ENCODE data around the gene MB. TPM values are rescaled to one million over a fixed set of nuclear protein-coding genes. Genes with fewer than 3 reads are reported as not detected.
"Not testable (repeated sequence)": the region's sequence is repeated elsewhere in the genome, so short reads cannot be mapped to it uniquely, and the experiment has no call there.

The MB gene
- polyA plus RNA-seq, 3 donors, result not detected

- no peak overlapping the region for H3K4me2 ChIP-seq (replicated peaks; ENCODE audit: extremely low read depth, low read length, poor library complexity, severe bottlenecking)
- H3K79me2 ChIP-seq (ENCODE audit: insufficient read depth, low read length), result no peaks in the 10 kb centered on the region
- TF ChIP-seq, protein P1, sequence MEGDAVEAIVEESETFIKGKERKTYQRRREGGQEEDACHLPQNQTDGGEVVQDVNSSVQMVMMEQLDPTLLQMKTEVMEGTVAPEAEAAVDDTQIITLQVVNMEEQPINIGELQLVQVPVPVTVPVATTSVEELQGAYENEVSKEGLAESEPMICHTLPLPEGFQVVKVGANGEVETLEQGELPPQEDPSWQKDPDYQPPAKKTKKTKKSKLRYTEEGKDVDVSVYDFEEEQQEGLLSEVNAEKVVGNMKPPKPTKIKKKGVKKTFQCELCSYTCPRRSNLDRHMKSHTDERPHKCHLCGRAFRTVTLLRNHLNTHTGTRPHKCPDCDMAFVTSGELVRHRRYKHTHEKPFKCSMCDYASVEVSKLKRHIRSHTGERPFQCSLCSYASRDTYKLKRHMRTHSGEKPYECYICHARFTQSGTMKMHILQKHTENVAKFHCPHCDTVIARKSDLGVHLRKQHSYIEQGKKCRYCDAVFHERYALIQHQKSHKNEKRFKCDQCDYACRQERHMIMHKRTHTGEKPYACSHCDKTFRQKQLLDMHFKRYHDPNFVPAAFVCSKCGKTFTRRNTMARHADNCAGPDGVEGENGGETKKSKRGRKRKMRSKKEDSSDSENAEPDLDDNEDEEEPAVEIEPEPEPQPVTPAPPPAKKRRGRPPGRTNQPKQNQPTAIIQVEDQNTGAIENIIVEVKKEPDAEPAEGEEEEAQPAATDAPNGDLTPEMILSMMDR (IDR thresholded peaks at IDR 0.05), result no peak
- no peak overlapping the region for H3K9ac ChIP-seq (ENCODE audit: insufficient read depth, low read length, poor library complexity, severe bottlenecking)
- Mint-ChIP-seq H3K4me3 (peak overlapping the region in 1 of 2 donors; percentile 22), H3K36me3 (no peaks in the 10 kb centered on the region), H3K27ac (no peak overlapping the region), H3K27me3 (ENCODE audit: low read depth in 3 of 3) (peaks cover 11 to 27% (median 25%) of the 10 kb centered on the region in 3 donors), H3K4me1 (peaks cover 18% of the 10 kb centered on the region), H3K9me3 (peaks cover 0 to 6% (median 0%) of the 10 kb centered on the region in 7 donors)
- no peaks in the 10 kb centered on the region for H4K20me1 ChIP-seq (ENCODE audit: insufficient read depth, low read length)
- H2AFZ ChIP-seq (ENCODE audit: insufficient read depth, low read depth, low read length, poor library complexity, severe bottlenecking), result no peak overlapping the region
- H3K4me1 ChIP-seq (ENCODE audit: control insufficient read depth in 1 of 2, insufficient read depth in 2 of 2, low read length in 2 of 2), result peaks cover 12 to 14% of the 10 kb centered on the region in 2 donors
- 87% methylated on average over 5 of the region's 6 CpGs for WGBS (ENCODE audit: insufficient coverage)
- intact Hi-C loops (cut with micrococcal nuclease), result loop anchor here (5.0 to 10.0 kb wide), 5 partner anchors 42 to 498 kb away; no protein-coding TSS in a partner anchor
- H3K27me3 ChIP-seq (ENCODE audit: control insufficient read depth in 2 of 2, insufficient read depth in 2 of 2, low read length in 2 of 2), result peaks cover 0 to 16% of the 10 kb centered on the region in 2 donors
- DNase-seq, result no peak
- no peak overlapping the region for H3K27ac ChIP-seq (ENCODE audit: low read depth in 1 of 2, low read length in 2 of 2)
- no peaks in the 10 kb centered on the region for H3K36me3 ChIP-seq (replicated peaks in 1 of 2; ENCODE audit: control insufficient read depth in 1 of 2, insufficient read depth in 2 of 2, low read length in 2 of 2)
- H3K9me3 ChIP-seq (replicated peaks in 1 of 2; ENCODE audit: control insufficient read depth in 1 of 2, insufficient read depth in 1 of 2, low read length in 2 of 2), result peaks cover 0 to 4% of the 10 kb centered on the region in 2 donors
- H3K4me3 ChIP-seq (replicated peaks in 1 of 3; ENCODE audit: low read depth in 2 of 3, low read length in 3 of 3), result no peak overlapping the region
Observed at GRCh38 chr22:35624547-35624946, 7.4 kb upstream of the MB start.

DNA sequence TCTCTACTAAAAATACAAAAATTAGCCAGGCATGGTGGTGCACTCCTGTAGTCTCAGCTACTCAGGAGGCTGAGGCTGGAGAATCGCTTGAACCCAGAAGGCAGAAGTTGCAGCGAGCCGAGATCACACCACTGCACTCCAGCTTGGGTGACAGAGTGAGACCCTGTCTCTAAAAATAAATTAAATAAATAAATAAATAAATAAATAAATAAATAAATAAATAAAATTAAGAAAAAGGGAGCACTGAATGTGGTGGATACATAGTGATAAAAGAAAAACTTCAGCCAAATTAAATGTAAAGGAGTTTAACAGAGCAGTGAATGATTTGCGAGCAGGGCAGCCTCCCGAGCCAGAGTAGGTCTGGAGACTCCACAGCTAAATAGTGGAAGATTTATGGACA lies 6.8 kb upstream of the MB start:
- H2AFZ ChIP-seq (ENCODE audit: insufficient read depth, low read depth, low read length, poor library complexity, severe bottlenecking); H3K4me3 ChIP-seq (replicated peaks in 1 of 3; ENCODE audit: low read depth in 2 of 3, low read length in 3 of 3); H3K9me3 Mint-ChIP-seq; H3K4me2 ChIP-seq (replicated peaks; ENCODE audit: extremely low read depth, low read length, poor library complexity, severe bottlenecking); H3K9ac ChIP-seq (ENCODE audit: insufficient read depth, low read length, poor library complexity, severe bottlenecking); H3K9me3 ChIP-seq (replicated peaks in 1 of 2; ENCODE audit: control insufficient read depth in 1 of 2, insufficient read depth in 1 of 2, low read length in 2 of 2); H3K79me2 ChIP-seq (ENCODE audit: insufficient read depth, low read length); DNase-seq; H3K27ac ChIP-seq (ENCODE audit: low read depth in 1 of 2, low read length in 2 of 2); H4K20me1 ChIP-seq (ENCODE audit: insufficient read depth, low read length); H3K36me3 Mint-ChIP-seq; H3K27ac Mint-ChIP-seq; H3K36me3 ChIP-seq (replicated peaks in 1 of 2; ENCODE audit: control insufficient read depth in 1 of 2, insufficient read depth in 2 of 2, low read length in 2 of 2): not testable (repeated sequence)
- 94% methylated on average over 2 of the region's 5 CpGs for WGBS (ENCODE audit: insufficient coverage)
- H3K4me1 ChIP-seq (ENCODE audit: control insufficient read depth in 1 of 2, insufficient read depth in 2 of 2, low read length in 2 of 2), result peaks cover 10 to 11% of the 10 kb centered on the region in 2 donors
- Mint-ChIP-seq H3K4me3 (peak overlapping the region in 1 of 2 donors; percentile 37), H3K4me1 (peaks cover 14% of the 10 kb centered on the region), H3K27me3 (ENCODE audit: low read depth in 3 of 3) (peaks cover 11 to 25% (median 23%) of the 10 kb centered on the region in 3 donors)
- peaks cover 0 to 16% of the 10 kb centered on the region in 2 donors for H3K27me3 ChIP-seq (ENCODE audit: control insufficient read depth in 2 of 2, insufficient read depth in 2 of 2, low read length in 2 of 2)
- intact Hi-C loops (cut with micrococcal nuclease), result loop anchor here (5.0 to 10.0 kb wide), 5 partner anchors 42 to 498 kb away; no protein-coding TSS in a partner anchor
